HG02852 (cell line): ENCODE measurements around the gene GIMAP2.
"Not testable (repeated sequence)": the region's sequence is repeated elsewhere in the genome, so short reads cannot be mapped to it uniquely, and the experiment has no call there.

Experiments
- ATAC-seq: cut with Tn5 transposase; IDR thresholded peaks from one replicate; pipeline ENCODE4 v1.9.1; 2021; ENCODE audit warnings: mild to moderate bottlenecking, moderate library complexity; ENCODE audit not compliant: unreplicated experiment

GIMAP2 gene

DNA sequence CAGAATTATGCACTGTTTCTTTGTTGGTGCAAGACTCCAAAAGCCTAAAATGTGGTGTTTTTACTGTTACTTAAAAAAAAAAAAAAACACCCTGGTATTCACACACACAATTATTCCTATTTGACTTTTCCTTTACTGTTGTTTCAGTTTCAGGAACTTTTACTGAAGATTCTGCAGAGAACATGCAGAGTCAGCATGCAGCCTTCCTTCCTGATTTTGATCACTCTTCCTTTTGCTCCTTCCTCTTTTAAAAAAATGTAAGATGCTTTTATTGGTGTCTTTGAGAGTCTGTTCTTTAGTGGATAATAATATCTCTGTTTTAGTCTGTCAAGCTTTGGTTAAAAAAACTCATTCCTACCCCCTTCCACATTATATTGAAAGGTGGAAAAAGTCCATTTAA lies 9.2 kb upstream of the GIMAP2 start:
- not testable (repeated sequence) for ATAC-seq

GRCh38 chr7:150676854-150677253 lies 8.7 kb upstream of the GIMAP2 start:
- not testable (repeated sequence) for ATAC-seq

DNA sequence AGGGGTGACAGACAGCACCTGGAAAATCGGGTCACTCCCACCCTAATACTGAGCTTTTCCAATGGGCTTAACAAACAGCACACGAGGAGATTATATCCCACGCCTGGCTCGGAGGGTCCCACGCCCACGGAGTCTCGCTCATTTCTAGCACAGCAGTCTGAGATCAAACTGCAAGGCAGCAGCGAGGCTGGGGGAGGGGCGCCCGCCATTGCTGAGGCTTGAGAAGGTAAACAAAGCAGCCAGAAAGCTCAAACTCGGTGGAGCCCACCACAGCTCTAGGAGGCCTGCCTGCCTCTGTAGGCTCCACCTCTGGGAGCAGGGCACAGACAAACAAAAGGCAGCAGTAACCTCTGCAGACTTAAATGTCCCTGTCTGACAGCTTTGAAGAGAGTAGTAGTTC lies 6.9 kb upstream of the GIMAP2 start:
- not testable (repeated sequence) for ATAC-seq

DNA sequence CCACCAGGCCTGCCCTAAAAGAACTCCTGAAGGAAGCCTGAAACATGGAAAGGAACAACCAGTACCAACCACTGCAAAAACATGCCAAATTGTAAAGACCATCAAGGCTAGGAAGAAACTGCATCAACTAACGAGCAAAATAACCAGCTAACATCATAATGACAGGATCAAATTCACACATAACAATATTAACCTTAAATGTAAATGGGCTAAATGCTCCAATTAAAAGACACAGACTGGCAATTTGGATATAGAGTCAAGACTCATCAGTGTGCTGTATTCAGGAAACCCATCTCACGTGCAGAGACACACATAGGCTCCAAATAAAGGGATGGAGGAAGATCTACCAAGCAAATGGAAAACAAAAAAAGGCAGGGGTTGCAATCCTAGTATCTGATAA lies 5.1 kb upstream of the GIMAP2 start:
- ATAC-seq = not testable (repeated sequence)

- peak; percentile 48 for ATAC-seq
These were observed 625 bp downstream of the GIMAP2 start for GRCh38 chr7:150686030-150686631.

- ATAC-seq = no peak
These were observed 3.1 kb downstream of the GIMAP2 start for GRCh38 chr7:150688630-150689029.

DNA sequence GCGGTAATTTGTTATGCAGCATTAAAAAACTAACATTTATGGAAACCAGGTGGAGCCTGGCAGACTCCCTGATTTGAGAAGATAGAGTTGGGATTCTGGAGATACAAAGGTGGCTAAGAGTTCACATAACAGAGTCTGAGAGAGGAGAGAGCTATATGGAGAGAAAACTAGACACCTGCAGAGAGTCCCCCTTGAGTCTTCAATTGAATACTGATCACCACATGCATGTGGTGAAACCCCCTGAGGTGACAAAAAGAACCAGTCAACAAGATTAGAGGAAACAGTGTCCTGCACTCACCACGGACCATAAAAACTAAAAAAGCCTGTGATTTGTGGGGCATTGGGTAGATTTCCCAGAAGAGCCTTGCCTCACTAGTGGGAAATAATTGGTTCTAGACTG lies 10.1 kb downstream of the GIMAP2 start:
- no peak for ATAC-seq

- ATAC-seq = no peak
These were observed 17.7 kb downstream of the GIMAP2 start for GRCh38 chr7:150703209-150703608.

- ATAC-seq = no peak
These were observed 29.8 kb downstream of the GIMAP2 start for GRCh38 chr7:150715293-150715692.

DNA sequence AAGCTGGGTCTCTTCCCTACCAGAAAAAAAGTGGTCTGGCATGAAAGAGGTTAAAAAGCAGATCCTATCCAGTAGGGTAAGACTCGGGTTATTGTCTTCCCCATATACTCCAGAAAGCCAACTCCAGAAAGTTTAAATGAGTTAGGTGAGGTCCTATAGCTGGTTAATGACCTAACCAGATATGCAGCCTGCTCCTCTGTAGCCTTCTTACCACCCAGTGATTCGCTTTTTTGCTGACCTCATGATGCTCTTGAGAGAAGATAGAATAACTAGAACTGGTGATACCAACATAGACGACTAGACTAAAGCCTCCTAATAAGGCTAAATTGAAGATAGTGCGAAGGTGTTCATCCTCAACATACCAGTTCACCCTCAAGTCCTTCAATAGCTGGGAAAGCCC lies 30.2 kb downstream of the GIMAP2 start:
- no peak for ATAC-seq

DNA sequence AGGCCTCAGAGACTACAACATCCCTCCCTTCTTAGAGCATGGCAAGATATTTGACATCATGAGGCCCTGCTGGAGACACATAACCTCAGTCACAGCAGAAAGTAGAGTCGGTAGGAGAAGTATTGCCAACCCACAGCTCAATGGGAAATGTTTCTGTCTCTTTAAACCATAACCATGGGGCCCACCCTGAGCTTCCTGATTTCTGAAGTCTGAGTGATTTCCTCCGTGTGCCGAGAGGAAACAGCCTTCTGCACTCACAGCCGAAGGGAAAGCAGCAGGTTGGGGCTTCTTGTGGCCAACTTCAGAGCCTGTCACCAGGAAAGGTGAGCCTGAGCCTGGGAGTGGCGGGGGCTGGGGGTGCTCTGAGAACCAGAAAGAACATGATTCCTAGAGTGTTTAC lies 30.9 kb downstream of the GIMAP2 start, which contains the start of gene GIMAP1:
Gene GIMAP1 (plus strand): TSS at position 246 of the 400 bp plus-strand sequence. CDS start 2,435 bp downstream, outside the sequence.
- ATAC-seq = no peak

- no peak for ATAC-seq
These were observed 31.4 kb downstream of the GIMAP2 start for GRCh38 chr7:150716939-150717338.

GRCh38 chr7:150717814-150718420 lies 32.4 kb downstream of the GIMAP2 start:
- no peak for ATAC-seq

DNA sequence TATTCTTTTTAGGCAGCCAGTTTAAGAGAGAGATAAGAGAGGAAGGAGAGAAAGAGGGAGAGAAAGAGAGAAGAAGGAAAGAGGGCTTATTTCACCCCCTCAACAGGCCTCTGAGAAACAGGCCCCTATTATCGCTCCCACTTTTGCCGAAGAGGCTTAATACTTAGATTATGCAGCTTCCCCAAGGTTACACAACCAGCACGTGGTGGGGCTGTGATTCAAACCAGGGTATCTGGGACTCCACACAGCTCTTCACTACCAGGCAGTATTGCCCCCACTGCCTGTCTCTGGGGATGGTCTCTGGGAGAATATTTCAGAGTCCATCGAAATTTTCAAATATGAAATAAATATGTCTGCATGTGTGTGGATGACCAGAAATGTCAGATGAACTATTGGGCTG lies 33.9 kb downstream of the GIMAP2 start:
- no peak for ATAC-seq

DNA sequence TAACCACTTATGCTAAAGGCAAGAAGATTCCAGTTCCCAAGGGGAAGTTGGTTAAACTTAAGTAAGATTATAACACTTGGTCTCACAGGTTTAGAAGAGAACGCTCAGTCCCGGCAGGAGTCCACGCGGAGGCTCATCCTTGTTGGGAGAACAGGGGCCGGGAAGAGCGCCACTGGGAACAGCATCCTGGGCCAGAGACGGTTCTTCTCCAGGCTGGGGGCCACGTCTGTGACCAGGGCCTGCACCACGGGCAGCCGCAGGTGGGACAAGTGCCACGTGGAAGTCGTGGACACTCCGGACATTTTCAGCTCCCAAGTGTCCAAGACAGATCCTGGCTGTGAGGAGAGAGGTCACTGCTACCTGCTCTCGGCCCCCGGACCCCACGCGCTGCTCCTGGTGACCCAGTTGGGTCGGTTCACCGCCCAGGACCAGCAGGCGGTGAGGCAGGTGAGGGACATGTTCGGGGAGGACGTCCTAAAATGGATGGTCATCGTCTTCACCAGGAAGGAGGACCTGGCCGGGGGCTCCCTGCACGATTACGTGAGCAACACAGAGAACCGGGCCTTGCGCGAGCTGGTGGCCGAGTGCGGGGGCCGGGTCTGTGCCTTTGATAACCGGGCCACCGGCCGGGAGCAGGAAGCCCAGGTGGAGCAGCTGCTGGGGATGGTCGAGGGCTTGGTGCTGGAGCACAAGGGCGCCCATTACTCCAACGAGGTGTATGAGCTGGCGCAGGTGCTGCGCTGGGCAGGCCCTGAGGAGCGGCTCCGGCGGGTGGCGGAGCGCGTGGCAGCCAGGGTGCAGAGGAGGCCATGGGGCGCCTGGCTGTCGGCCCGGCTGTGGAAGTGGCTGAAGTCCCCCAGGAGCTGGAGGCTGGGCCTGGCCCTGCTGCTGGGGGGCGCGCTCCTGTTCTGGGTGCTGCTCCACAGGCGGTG lies 34.7 kb downstream of the GIMAP2 start:
- no peak for ATAC-seq

DNA sequence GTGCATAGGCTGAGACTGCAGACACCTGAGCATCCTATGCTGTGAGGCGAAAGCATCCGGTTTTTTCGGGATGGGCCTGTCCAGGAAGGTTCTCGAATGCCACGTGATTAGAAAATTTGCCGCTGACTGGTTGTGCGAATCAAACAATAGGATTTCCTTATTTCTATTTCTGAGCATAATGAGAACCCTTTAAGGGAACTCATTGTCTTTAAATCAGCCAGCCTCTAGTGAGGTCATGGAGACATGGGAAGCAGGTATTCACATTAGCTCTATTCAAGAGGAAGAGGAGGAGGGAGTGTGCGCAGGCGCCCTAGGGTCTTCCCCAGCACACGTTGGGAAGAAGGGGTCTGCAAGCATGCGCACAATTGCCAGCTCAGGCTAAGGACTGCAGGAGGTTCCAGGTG lies 36.5 kb downstream of the GIMAP2 start:
- ATAC-seq = no peak

- ATAC-seq = no peak
These were observed 37.0 kb downstream of the GIMAP2 start for GRCh38 chr7:150722431-150722931.

- no peak for ATAC-seq
These were observed 38.0 kb downstream of the GIMAP2 start for GRCh38 chr7:150723467-150723866.

DNA sequence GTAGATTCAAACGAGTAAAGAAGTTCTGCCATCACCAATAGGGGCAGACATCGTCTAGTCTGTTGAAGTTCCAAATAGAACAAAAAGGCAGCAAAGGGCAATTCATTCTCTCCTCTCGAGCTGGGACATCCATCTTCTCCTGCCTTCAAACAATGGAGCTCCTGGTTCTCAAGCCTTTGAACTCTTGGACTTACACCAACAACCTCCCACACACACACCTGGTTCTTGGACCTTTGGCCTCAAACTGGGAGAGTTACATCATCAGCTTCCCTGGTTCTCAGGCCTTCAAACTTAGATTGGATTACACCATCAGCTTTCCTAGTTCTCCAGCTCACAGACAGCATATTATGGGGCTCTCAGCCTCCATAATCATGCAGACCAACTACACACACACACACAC lies 41.9 kb downstream of the GIMAP2 start:
- ATAC-seq = no peak

- ATAC-seq = no peak
These were observed 42.5 kb downstream of the GIMAP2 start for GRCh38 chr7:150728011-150728410.

DNA sequence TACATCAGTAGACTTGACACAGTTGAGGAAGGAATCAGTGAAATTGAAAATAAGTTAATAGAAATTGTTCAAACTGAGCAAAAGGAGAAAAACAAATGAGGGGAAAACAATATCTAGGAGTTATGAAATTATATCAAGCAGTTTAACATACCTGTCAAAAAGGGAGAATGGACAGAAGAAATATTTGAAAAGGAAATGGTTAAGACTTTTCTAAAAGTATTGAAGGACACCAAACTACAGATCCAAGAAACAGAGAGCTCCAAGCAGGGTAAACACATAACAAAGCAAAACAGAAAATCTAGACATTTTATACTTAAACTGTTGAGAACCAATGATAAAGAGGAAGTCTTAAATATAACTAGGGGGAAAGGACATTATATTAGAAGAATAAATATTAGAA lies 43.1 kb downstream of the GIMAP2 start:
- ATAC-seq = no peak

DNA sequence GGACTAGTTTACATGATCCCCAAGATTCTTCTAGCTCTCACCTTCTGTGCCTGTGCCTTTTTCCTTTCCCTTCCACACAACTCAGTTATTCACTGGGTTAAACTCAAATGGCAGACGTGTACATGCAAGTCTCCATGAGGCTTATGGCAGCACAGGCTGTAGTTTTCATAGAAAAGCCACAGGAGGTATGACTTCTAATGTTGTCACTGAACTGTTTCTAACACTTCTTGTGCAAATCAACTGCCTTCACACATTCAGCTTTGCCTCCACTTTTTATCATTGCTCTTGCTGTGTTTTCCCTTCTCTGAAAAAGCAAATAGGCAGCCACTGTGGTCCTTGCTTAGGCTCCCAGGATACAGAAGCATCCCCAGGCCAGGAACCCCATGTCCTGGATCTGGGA lies 46.4 kb downstream of the GIMAP2 start:
- no peak for ATAC-seq
